ENCODE data around the gene GGN. TPM values are rescaled to one million over a fixed set of nuclear protein-coding genes. Genes with fewer than 3 reads are reported as not detected.
"Not testable (repeated sequence)": the region's sequence is repeated elsewhere in the genome, so short reads cannot be mapped to it uniquely, and the experiment has no call there.

Gene GGN
- polyA plus RNA-seq, 3 donors = 0.21 to 0.77 TPM; not detected in 1

DNA sequence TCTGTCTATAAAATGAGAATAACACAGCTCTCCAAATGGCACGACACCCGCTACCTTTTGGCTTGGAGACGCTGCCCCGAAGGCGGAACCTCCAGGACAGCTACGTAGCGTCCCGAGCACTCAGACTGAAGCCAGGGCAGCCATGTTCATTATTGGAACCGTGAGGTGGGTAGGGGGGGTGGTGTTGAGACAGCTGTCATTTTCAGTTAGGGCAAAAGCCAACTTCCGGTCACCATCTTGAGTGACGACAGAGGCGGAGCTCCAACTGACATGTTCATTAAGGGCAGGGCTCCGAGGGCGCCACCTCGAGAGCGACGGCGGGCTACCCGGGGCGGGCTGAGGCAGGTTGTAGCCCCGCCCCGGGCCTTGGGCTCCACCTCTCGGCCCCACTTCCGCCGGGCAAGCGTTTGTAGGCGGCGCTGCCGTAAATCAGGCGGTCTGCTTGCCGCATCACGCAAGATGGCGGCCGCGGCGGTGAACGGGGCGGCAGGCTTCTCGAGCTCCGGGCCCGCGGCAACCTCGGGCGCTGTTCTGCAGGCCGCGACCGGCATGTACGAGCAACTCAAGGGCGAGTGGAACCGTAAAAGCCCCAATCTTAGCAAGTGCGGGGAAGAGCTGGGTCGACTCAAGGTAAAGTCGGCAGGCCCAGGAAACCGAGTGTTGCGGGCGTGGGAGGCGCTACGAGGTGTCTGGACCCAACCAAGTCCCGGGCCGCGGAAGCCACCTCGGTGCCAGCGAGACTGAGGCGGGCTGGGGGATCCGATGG, 13.3 kb downstream of the GGN start, which contains the start of gene PSMD8:
TSS of gene PSMD8 (plus strand) at position 240 of the 766 bp plus-strand sequence. CDS start at position 271, 31 bp downstream.
- WGBS, 3 donors = 0% methylated on average over 65 of the region's 65 CpGs

DNA sequence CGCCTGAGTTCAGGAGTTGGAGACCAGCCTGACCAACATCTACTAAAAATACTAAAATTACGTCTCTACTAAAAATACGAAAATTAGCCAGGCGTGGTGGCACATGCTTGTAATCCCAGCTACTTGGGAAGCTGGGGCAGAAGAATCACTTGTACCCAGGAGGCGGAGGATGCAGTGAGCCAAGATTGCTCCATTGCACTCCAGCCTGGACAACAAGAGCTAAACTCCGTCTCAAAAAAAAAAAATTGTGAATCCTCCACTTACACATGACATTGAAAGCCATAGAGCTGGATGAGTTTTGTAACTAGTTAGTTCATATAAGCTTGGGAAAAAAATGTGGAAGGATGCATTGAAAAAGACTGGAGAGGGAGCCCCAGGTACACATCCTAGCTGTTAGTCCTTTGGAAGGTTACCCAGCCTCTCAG, 13.9 kb downstream of the GGN start:
- WGBS, 3 donors = 72 to 74% (median 73%) methylated on average over 6 of the region's 6 CpGs
- peak overlapping the region; percentile 76 for H3K27ac ChIP-seq (ENCODE audit: low read depth, low read length)

More for the DNA sequence above, 13.3 kb downstream of the GGN start, which contains the start of gene PSMD8:
- peak within 1 kb of the TSS; percentile 76 for H3K27ac ChIP-seq (ENCODE audit: low read depth, low read length)

DNA sequence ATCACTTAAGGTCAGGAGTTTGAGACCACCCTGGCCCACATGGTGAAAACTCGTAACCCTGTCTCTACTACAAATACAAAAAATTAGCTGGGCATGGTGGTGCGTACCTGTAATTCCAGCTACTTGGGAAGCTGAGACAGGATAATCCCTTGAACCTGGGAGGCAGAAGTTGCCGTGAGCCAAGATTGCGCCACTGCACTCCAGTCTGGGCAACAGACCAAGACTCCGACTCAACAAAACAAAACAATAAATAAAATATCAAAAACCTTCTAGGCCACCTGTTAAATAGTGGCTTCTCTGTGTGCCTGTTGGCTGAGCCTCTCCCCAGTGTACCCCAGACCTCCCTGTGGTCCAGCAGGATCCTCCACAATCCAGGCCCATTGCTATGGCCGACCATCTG, 16.8 kb downstream of the GGN start:
- 72 to 80% (median 73%) methylated on average over 6 of the region's 6 CpGs for WGBS, 3 donors
- H3K27ac ChIP-seq (ENCODE audit: low read depth, low read length) = no peak overlapping the region

DNA sequence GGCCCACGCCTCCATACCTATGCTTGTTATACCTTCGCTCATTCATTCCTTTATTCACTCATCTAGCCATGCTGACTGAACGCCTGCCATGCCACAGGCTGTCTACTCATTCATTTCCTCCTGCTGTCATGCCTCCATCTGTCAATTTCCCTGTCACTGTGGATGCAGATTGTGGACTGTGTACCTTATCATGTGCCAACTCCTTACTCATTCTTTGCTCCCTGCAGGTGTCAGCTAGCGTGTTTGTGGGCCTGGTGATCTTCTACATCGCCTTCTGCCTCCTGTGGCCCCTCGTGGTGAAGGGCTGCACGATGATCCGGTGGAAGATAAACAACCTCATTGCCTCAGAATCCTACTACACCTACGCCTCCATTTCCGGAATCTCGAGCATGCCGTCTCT, 17.5 kb downstream of the GGN start:
- WGBS, 3 donors = 63 to 78% (median 71%) methylated on average over 12 of the region's 12 CpGs
- no peak overlapping the region for H3K27ac ChIP-seq (ENCODE audit: low read depth, low read length)

DNA sequence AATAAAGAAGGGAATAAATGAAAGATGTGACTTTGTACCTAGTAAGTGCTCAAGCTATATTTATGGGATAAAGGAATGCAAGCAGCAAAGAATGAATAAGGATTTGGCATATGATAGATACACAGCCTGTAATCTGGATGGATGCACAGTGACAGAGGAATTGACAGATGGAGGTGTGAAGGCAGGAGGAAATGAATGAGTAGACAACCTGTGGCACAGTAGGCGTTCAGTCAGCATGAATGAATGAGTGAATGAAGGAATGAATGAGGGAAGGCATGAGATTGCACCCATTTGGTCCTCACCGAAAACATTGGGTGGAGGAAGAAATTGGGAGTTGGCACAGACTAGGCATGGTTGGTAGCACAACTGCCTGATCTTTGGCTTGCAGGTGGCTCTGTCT, 18.2 kb downstream of the GGN start:
- H3K27ac ChIP-seq (ENCODE audit: low read depth, low read length) = no peak overlapping the region
- WGBS, 3 donors = 72 to 93% (median 89%) methylated on average over 2 of the region's 2 CpGs

DNA sequence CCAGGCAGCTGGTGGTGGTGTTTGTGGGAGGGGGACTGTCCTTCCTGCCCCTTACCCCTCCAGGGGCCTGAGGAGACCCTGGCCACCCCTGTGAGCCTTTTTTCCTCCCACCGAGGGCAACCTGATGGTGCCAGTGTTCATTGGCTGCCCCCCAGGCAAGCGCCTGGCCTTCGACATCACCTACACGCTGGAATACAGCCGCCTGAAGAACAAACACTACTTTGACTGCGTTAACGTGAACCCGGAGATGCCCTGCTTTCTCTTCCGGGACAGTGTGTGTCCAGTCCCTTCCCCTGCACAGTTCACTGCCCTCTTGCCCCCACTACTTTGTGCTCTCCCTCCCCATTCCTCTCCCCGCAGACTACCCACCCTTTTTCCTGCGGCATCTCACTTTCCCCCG, 20.8 kb downstream of the GGN start:
- no peak overlapping the region for H3K27ac ChIP-seq (ENCODE audit: low read depth, low read length)
- 60 to 84% (median 77%) methylated on average over 10 to 12 of the region's 12 CpGs for WGBS, 3 donors

DNA sequence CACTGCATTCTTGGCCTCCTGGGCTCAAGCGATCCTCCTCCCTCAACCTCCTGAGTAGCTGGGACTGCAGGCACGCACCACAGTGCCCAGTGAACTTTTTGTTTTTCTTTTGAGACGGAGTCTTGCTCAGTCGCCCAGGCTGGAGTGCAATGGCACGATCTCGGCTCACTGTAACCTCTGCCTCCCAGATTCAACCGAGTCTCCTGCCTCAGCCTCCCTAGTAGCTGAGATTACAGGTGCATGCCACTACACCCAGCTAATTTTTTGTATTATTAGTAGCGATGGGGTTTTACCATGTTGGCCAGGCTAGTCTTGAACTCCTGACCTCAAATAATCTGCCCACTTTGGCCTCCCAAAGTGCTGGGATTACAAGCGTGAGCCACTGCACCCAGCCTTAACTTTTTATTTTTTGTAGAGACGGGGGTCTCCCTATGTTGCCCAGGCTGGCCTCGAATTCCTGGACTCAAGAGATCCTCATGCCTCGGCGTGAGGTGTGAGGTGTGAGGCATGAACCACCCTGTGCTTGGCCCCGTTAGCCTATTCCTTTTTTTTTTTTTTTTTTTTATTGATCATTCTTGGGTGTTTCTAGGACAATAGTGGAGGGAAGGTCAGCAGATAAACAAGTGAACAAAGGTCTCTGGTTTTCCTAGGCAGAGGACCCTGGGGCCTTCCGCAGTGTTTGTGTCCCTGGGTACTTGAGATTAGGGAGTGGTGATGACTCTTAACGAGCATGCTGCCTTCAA, 24.7 kb downstream of the GGN start:
- 65 to 84% (median 83%) methylated on average over 14 to 15 of the region's 16 CpGs for WGBS, 3 donors
- not testable (repeated sequence) for H3K27ac ChIP-seq (ENCODE audit: low read depth, low read length)

DNA sequence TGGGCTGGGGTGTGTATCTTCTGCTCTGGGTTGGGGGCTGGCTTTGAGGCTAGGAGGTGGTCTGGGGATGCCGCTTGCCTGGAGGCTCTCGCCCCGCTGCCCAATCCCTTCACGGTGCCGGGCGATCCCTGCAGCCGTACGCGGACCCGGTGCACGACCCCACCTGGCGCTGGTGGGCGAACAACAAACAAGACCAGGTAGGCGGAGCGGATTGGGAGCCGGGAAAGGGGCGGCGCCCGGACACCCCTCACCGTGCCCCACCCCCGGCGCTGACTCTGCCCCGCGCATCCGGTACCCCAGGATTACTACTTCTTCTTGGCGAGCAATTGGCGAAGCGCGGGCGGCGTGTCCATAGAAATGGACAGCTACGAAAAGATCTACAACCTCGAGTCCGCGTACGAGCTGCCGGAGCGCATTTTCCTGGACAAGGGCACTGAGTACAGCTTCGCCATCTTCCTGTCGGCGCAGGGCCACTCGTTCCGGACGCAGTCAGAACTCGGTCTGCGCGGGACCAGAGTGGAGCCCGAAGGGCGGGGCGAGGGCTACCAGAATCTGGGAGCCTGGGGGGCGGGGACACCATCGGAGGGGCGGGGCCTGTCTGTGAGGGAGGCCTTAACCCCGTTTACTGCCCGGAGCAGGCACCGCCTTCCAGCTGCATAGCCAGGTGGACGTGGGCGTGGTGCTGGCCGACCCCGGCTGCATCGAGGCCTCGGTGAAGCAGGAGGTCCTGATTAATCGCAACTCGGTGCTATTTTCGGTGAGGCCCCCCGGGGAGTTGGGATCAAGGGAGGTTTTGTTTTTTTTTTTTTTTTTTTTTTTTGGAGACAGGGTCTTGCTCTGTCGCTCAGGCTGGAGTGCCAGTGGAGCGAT, 25.5 kb downstream of the GGN start:
- H3K27ac ChIP-seq (ENCODE audit: low read depth, low read length) = no peak overlapping the region
- WGBS, 3 donors = 1 to 2% (median 2%) methylated on average over 59 to 68 of the region's 68 CpGs

DNA sequence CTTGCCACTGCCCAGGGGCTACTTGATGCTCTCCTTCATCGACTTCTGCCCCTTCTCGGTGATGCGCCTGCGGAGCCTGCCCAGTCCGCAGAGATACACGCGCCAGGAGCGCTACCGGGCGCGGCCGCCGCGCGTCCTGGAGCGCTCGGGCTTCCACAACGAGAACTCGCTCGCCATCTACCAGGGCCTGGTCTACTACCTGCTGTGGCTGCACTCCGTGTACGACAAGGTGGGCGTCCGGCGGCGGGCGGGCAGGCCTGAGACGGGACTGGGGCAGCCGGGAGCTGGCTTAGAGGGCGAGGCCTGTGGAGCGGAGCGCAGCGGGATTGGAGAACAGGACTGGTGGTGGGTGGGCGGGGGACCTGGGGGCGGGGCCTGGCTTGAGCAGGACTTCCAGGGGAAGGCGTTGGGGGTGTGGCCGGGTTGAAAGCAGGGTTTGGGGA, 26.2 kb downstream of the GGN start:
- 0 to 1% (median 1%) methylated on average over 32 to 37 of the region's 37 CpGs for WGBS, 3 donors
- H3K27ac ChIP-seq (ENCODE audit: low read depth, low read length) = no peak overlapping the region

DNA sequence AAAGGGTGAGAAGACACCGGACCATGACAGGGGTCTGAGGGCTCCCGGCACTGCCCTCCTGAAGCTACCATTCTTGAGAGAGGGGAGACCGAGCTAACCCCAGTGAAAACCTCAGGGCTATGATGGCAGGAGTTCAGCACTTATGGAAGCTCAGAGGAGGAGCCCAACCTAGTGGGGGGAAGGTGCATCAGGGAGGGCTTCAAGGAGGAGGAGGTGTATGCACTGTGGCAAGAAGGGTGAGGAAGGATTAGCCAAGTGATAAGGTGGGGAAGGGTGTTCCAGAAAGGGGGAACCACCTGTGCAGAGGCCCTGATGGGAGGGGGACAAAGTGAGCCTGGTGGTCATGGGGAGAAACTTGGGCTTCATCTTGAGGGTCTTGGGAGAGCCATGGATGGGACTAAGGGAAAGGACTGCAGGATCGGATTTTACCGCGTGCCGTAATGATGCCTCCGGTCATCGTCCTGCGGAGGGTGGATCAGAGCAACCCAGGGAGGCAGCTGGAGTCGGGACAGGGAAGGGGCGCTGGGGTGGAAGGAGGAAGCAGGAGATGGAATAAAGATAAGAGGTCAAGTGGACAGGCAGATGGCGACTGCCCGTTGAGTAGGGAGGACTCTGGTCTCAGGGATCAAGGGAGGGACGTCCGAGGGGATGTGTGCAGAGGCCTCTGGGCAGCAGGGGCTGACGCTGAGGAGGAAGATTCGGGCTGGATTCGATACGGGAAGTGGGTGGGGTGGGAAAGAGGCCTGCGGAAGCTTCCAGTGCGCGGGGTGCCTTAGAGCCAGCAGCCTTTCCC, 26.8 kb downstream of the GGN start:
- no peak overlapping the region for H3K27ac ChIP-seq (ENCODE audit: low read depth, low read length)
- WGBS, 3 donors = 13 to 25% (median 25%) methylated on average over 19 to 23 of the region's 23 CpGs

DNA sequence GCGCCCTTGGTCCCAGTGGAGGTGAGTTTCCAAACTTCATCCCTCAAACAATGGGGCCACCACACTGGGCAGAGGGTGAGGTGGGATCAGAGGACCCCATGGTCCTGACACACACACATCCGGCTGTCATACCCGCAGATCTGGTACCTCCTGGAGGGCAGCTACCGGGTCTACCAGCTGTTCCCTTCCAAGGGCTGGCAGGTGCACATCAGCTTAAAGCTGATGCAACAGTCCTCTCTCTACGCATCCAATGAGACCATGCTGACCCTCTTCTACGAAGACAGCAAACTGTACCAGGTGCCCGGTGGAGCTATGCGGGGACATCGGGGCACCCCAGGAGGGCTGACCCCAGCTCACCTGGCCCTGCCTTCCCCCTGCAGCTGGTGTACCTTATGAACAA, 27.5 kb downstream of the GGN start:
- H3K27ac ChIP-seq (ENCODE audit: low read depth, low read length) = no peak overlapping the region
- WGBS, 3 donors = 69 to 82% (median 79%) methylated on average over 9 of the region's 9 CpGs

DNA sequence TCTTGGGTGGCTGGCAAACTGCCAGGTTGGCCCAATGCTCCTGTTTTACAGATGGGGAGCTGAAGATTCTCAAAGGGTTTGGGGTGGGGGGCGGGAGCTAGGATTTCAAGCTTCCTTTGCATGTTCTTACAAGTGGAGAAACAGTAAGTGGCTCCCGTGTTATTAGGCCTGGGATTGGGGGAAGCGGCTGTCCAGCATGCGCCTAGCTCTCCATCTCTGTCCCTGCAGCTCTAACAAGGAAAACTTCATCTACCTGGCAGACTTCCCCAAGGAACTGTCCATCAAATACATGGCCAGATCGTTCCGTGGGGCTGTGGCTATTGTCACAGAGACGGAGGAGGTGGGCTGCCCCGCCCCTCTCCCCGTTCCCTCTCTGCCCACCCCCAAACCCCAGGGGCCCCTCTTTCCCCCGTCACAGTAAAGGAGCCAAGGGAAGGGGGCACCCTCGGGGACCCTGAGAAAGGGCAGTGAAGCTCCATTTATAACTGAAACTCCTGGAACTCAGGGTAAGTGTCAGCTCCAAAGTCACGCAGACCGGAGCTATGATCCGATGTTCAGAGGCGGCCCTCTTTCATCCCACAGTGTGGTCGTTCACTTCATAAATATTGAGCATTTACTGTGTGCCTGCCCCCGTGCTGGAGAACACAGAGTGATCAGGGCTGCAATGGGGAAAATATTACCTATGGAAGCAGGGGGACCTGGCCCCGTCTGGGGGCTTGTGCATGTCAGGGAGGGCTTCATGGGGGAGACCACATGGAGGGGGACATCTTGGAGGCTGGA, 28.4 kb downstream of the GGN start:
- WGBS, 3 donors = 44 to 54% (median 51%) methylated on average over 18 of the region's 18 CpGs

DNA sequence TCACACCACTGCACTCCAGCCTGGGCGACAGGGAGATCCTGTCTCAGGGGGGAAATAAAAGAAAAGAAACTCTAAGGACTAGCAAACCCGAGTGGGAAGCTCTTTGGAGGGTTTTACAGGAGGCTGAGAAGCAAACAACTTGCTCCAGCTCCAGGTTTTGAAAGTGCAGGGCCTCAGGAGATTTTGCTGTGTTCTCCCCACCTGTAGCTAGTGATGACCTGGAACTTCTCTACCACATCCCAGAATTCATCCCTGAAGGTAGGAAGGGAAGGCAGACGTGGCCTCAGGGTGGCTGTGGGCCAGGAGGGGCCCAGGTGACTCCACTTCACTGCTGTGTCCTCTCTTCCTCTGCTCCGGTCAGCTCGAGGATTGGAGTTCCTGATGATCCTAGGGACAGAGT, 29.8 kb downstream of the GGN start:
- WGBS, 3 donors = 29 to 37% (median 37%) methylated on average over 5 of the region's 5 CpGs
- no peak overlapping the region for H3K27ac ChIP-seq (ENCODE audit: low read depth, low read length)

More for the DNA sequence above, 28.4 kb downstream of the GGN start:
- no peak overlapping the region for H3K27ac ChIP-seq (ENCODE audit: low read depth, low read length)

DNA sequence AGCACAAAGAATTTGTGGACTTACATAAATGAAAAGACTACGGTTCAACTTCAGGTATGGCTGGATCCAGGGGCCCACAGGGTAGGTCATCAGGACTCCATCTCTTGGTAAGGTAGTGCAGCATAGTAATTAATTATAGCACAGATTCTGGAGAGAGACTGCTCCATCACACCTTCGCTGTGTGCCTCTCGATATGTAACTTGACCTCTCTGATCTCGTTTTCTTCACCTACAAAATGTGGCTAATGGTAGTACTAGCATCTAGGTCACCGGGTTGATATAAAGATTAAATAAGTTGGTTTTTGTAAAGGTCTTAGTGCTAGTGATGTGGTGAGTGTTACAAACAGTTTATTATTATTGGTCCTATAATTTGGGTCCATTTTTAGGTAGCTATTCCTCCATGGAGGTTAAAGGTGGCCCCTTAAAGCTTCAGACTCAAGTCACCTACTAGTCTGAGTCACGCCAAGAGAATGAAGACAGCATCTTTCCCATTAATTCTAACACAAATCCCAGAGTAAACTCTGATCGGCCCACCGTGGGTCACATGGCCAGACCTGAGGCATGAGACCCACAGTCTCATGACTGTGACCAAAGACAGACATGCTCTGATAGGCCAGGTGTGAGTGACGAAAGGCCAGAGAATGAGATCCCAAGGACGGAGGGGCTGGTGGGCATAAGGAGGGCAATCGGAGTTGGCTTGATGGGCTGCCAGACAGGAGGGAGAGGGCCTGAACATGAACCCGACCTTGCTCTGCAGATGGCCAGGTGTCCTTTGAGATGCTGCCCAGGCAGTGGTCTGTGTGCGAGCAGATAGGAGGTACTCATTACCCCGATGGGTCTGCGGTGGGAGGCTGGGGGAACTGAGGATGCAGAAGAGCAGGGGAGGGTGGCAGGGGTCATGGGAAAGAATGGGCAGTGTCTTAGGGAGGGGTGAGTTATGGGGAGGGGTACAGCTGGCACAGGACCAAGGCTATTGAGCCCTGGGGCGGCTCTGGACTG, 31.8 kb downstream of the GGN start:
- H3K27ac ChIP-seq (ENCODE audit: low read depth, low read length) = no peak overlapping the region
- WGBS, 3 donors = 63 to 80% (median 79%) methylated on average over 16 of the region's 16 CpGs

DNA sequence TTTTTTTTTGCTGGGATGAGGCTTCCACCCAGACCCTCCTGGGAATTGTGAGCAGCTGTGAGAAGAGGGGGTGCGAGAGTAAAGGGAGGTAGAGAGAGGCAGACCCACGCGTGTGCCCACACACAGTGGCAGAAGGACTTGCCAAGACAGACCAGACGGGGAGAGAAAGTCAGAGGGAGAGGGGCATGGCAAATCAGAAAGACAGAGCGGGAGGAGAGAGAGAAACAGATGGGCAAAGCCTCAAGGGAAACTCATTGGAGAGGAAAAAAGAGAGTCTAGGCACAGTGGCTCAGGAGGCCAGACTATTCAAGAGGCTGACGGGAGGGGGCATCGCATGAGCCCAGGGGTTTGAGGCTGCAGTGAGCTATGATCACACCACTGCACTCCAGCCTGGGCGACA, 35.2 kb downstream of the GGN start:
- 68 to 80% (median 68%) methylated on average over 8 of the region's 8 CpGs for WGBS, 3 donors

DNA sequence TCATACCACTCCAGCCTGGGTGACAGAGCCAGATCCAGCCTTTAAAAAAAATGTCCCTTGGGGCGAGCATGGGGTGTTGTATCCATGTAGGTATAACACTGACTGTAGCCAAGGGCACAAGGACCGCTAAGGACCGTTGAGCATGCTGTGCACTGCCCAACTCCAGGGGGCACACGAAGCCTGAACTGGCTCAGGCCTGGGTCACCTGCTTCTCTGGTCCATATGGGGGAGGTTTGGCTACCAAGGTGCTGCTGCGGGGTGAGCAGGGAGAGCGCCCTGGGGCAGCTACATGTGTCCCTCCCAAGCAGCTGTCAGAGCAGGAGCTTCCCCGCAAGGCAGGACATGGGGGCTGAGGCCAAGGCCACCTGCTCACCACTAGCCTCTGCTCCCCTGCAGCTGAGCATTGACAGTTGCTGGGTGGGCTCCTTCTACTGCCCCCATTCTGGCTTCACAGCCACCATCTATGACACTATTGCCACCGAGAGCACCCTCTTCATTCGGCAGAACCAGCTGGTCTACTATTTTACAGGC, 35.9 kb downstream of the GGN start:
- WGBS, 3 donors = 69 to 80% (median 76%) methylated on average over 9 of the region's 9 CpGs
- H3K27ac ChIP-seq (ENCODE audit: low read depth, low read length) = no peak overlapping the region

More for the DNA sequence above, 35.2 kb downstream of the GGN start:
- H3K27ac ChIP-seq (ENCODE audit: low read depth, low read length) = no peak overlapping the region
